GM15510 (cell line): ENCODE measurements around the gene MAP2K6.

Source experiments
- POLR2A ChIP-seq: IDR thresholded peaks from 3 replicates; pipeline ENCODE4 v1.6.1; 2011; ENCODE audit warnings: borderline replicate concordance; ENCODE audit not compliant: insufficient read length; ENCODE audit errors: extremely low read depth

MAP2K6 gene

DNA sequence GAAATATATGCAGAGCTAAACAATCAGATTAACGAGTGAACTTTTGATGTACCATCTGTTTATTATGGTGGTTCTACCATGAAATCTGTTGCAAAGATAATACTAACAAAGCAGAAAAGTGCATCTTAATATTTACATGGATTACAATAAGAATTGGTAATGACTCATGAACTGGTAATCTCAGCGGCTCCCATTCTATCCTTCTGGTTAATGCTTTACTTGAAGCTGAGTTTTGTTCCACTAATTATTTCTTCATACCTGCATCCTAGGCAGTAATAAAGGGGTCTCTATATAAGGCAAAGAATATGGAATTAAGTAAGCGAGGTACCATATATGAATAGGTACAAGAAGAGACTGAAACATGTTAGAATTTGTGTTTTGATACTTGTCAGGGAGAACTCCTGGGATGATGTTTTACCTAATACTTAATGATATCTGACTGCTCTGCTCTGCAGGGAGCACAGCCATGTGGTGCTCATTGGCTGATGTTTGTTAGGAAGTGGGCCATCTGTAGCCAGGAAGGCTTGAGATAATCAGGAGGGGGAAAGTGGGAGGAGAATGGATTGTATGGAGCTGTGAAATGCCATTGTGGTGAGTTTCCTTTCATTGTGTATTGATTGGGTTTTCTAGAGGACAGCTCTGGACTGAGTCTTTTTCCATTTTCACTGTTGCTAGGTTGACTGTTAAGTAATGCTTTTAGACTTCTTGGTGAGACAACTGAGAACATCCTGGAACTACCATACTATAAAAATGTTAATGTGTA is 52.6 kb downstream of the MAP2K6 start:
- TF ChIP-seq POLR2A, result no peak

DNA sequence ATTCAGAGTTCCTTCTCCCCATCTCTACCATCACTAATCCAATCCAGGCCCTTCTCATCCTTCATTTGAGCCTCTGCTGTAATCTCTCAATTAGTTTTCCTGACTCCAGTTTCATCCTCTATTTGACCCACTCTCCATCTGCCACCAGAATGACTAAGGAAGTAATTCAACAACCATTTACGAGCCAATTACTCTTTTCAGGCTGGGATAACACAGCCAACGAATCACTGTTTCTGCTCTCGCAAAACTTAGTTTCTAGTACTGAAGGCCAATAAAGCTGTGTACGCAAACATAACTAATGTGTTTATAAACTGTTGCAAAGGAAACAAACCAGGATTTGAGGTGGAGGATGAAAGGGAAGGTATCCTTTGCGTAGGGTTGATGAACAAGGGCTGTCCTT is 53.7 kb downstream of the MAP2K6 start:
- TF ChIP-seq POLR2A, result no peak

DNA sequence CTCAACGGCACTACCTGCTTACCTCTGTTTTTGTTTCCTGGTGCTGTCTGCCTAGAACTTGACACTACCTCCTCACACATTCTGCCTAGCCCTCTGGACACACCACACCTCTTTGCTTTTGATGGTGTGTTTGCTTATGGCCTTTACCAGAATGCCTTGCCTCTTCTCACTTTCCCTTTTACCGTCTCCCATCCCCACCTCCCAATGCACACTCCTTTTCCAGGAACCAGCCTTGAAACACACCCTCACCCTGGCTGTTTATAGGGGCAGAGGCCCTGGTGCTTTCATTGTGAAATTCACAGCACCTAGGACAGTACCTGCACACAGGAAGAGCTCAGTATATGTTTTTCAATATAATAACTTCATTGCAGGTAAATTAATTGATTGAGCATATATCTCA is 56.2 kb downstream of the MAP2K6 start:
- TF ChIP-seq POLR2A, result no peak

DNA sequence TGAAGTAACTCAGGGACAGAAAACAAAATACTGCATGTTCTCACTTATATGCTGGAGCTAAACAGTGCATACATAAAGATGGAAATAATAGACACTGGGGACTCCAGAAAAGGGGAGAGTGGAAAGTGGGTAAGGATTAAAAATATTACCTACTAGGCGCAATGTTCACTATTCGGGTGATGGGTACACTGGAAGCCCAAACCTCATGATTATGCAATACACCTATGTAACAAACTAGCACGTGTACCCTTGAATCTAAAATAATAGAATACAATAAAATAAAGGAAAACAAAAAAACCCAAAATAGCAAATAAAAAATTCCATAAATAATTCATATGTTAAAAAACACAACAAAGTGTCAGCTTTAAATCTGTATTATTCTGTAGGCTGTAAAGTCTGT is 56.9 kb downstream of the MAP2K6 start:
- no peak for TF ChIP-seq POLR2A

DNA sequence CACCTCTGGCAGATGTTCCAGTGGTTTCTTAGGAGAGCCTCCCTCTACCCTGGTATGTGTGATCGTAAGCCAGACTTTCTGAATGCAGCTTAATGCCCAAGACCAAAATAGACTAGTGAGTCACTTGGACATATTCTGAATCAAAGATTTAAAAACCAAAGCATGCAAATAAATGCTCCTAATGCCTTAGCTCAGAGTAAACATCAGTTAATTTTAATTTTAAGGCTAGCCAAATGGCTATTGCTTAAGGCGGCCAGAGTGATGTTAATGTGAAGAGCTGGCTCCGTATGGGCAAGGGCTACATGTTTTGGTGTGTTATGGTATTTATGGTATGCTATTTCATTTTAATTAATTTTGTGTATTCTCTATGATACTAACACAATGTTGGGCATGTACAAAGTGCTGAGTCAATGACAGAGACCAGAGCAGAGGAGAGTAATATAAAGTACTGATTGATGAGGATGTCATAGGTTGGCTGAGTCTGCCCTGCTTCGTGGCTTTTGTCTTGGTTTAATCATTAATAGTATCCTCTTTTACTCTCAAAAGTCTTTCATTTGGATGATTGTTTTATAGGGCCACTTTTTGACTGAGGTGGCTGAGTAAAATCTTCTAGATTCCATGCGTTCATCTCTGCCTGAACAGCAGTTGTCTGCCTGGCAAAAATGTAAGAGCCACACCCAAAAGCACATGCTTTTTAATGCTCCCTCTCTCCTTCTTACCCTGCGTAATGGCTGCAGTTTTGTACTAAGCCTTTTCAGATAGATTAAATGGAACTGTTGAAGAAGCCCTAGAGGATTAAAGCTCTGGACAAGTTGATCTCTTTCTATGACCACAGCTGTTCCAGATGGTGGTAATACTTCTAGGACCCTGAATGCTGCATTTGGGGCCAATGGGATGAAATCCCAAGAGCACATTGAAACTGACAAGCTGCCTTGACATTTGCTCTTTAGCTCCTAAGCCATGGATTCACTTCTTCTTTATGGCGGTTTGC is 59.6 kb downstream of the MAP2K6 start:
- no peak for TF ChIP-seq POLR2A

DNA sequence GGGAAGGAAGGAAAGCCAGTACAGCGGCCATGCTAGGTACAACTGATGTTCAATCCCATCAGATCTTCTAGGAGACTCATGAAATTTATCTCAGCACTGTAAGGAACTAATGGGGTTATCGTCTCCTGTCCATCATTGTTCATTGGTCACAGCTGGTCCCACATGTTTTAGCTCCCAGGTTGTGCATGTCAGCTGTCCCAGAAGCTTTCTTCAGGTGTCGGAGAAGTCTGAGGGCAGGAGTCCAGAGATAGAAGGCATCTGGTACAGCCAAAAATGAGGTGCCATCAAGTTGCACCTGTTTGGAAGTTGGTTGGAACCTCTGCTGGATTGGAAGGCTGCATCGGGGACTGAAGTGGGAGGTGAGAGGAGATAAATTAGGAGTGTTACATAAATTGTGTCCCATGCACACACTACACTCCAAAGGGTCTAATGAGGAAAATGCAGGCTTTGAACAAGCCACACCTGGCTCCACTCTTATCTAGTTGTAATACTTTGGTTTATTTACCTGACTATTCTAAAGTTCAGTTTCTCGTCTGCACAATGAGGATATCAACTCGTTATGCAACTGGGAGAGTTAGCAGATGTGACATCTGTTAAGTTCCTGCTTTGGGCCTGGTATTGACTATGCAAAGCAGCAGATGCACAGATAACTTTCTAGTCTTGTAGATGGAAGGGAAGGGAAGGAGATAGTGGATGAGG is 62.9 kb downstream of the MAP2K6 start:
- TF ChIP-seq POLR2A, result no peak

DNA sequence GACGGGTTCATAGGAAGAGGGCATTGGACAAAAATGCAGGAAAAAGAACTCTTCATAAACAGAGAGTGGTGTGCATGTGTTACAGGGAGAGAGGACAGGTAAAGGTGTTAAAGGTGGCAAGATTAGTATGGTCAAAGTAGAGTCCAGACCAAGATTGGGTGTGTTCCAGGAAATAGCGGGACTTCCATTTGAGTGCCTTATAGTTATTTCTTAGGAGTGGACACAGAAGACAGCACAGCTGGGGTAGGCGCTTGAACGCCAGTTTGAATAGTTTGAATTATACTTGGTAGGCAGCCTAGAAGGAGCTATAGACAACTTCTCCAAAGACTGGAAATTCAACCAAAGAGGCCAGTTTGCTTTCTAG is 63.4 kb downstream of the MAP2K6 start:
- TF ChIP-seq POLR2A, result no peak

DNA sequence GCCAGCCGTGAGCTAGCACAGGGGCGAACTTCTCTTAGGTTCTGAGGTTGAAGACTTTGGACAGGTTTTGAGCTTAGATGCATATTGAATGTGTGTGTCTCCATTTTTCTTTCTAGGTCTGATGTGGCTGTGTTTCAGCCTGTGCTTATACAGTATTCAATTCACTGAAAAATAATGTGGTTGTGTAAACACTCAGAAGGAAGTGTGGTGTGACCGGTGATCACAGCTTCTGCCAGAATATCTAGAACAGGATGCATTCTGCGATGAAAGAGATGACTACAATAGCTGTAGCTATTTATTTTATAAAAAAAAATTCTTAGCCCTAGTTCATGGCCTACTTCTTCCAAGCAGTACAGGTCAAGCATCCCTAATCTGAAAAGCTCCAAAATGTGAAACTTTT is 64.4 kb downstream of the MAP2K6 start:
- TF ChIP-seq POLR2A, result no peak

DNA sequence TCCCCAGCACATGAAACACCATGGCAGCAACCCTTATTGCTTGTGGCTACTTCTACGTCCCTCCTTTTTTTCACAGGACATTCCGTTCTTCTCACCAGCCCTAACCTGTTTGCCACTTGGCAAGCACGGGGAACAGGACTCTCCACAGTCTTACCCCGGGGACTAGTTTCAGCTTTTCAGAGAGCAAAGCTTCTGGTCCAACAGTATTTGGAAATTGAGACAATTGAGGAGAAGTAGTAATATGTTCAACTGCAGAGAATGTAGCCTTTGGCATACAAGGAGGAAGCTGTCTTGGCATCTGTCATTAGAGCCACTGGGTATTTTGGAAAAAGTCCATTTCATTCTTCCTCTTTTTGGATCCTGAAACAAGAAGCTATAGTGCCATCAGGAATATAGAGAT is 65.7 kb downstream of the MAP2K6 start:
- no peak for TF ChIP-seq POLR2A

DNA sequence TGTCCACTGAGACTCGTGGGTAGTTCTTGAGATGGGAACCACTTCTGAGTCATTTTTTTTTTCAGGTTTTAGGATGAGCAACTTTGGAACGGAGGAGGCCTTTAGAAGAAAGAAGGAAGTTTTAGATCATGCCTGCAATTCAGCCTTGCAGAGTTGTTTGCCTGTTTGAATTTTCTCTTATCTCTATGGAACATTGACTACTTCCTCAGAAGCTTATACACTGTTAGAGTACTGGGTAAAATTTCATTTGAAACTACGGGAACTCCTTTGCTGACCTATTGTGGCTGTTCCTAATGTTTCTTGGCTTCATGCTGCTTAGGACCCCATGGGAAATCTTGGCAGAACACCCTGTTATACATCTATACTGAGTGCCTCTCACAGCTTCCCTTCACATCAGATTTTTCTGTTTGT is 70.8 kb downstream of the MAP2K6 start:
- TF ChIP-seq POLR2A, result no peak

DNA sequence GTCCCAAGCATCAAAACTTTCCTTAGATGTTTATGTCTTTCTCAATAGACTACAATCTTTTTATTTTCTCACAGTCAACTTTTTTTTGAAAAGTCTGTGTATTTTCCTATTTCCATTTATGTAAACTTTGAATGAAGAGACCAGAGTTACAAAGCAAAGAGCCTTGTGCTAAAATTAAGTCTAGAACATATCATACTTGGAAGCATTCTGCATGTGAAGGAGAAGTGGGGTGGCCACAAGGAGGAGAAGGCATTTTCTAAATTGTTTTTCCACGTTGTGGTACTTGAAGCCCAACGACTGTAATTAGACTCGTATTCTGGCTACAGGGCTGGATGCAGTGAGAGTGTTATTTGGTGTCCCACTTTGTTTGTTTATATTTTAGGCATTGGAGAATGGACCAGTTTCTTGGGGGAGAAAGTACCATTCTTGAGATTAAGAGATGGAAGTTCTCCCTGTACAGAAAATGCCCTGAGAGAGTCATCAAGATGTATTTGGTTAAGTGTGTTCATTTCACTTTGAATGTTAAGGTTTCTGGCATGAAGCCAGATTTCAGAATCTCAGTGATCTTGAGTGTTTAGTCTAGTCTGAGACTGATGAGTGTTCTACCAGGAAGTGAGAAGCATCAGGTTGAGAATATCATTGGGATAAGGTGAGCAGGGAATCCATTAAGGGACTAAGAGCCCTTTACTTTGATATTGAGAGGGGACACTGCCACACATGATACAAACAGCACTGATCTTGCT is 71.6 kb downstream of the MAP2K6 start:
- TF ChIP-seq POLR2A, result no peak

DNA sequence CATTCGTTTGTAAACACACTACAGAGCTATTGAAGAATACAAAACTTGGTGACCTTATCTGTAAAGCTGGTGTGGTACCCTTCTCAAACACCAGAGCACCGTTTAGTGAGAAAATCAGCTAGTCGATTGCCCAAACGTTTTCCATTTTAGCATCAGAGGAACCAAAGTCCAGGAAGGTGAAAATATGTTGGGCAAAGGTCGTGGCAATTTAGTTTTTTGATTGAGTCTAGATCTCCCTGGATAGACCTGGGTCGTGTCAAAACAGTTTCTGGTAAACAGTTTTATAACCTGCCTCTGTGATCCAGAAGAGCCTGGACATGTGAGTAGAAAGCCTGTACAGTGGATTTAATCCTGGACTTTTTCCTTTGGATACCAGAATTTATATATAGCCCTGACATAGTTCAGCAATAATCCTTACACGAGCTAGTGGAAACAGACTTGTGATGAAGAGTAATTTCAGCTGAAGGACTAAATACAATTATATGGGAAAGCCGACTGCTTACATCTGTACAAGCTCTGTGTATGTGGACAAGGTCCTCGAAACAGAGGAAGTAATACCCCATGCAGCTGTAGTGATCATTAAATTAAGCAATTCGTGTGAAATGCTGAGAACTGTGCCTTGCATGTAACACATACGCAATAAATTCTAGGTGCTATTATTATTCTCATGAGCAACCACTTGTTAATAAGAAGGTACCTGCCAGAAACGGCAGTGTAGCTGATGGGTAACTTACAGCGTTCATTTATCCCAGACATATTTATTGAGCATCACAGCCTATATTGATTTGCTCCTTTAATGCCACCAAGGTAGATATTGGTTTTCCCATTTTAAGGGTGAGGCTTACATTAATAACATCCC is 72.5 kb downstream of the MAP2K6 start:
- no peak for TF ChIP-seq POLR2A

DNA sequence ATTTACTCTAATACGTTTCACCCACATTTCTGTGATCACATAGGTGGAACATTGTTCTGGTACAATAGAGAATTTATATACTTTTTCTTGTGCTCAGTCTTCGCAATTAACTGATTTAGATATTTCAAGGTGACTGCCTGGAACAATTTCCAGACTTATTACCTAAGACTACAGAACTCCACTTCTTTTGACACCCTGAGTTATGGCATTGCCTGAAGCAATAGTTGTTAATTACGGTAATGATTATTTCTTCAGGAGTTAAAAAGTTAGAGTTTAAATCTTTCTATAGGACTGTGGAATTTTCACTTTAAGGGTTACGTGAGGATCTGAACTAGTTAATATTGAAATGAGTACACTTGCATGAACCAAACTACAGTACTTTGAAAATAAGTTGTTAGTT is 74.8 kb downstream of the MAP2K6 start:
- TF ChIP-seq POLR2A, result no peak
